Skin epidermis (tissue), 12 donors: ENCODE data around the gene TWF2.

ENCODE experiments used
- H3K27ac ChIP-seq, 21 experiments: fragments of 200-600 bp; sonication (generic) in 11 of 21; one replicate each; pipeline ENCODE4 v1.5.0; 2020; ENCODE audit warnings: mild to moderate bottlenecking in 3 of 21, inconsistent platforms in 2 of 21, moderate library complexity in 2 of 21
- H3K4me3 ChIP-seq, 7 experiments: fragments of 200-600 bp; sonication (generic) in 2 of 7; one replicate each; pipeline ENCODE4 v1.5.0; 2020; ENCODE audit warnings: inconsistent platforms in 2 of 7, mild to moderate bottlenecking in 2 of 7, moderate library complexity in 1 of 7

The TWF2 gene

GRCh38 chr3:52213901-52214300, 25.1 kb downstream of the TWF2 start:
- peak overlapping the region in 1 of 21 experiments; percentile 30 for H3K27ac ChIP-seq
- no peak overlapping the region for H3K4me3 ChIP-seq

- H3K4me3 ChIP-seq = no peak overlapping the region
Observed at GRCh38 chr3:52213005-52213404, 26.0 kb downstream of the TWF2 start.

DNA sequence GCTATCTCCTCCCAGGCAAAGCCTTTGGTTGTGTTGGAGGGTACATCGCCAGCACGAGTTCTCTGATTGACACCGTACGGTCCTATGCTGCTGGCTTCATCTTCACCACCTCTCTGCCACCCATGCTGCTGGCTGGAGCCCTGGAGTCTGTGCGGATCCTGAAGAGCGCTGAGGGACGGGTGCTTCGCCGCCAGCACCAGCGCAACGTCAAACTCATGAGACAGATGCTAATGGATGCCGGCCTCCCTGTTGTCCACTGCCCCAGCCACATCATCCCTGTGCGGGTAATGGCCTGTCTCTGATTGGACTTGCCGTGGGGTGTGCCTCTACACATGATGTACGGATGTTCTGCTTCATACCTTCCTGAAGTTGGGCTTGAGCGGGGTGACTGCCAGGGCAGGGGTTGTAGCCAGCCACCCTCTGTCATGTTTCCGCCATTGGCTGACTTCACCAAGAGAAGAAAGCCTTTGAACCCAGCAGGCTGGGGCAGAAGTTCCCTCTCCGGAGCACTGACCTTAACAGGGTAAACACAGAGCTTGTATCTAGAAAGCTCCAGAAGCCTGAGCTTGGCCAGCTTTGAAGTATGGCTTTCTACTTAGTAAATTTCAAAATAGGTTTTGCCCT, 27.6 kb downstream of the TWF2 start:
- Histone ChIP-seq H3K4me3 (no peak overlapping the region), H3K27ac (no peak overlapping the region)

More at GRCh38 chr3:52213005-52213404, 26.0 kb downstream of the TWF2 start:
- H3K27ac ChIP-seq = no peak overlapping the region

DNA sequence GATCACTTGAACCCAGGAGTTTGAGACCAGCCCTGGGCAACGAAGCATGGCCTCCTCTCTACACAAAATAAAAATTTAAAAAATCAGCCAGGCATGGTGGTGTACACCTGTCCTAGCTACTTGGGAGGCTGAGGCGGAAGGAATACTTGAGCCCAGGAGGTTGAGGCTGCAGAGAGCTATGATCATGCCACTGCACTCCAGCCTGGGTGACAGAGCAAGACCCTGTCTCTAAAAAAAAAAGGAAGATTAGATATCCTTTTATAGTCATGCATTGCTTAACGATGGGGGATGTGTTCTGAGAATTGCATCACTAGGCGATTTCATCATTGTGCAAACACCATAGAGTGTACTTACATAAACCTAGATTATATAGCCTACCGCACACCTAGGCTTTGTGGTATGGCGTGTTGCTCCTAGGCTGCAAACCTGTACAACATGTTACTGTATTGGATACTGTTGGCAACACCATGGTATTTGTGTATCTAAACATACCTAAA, 28.4 kb downstream of the TWF2 start:
- Histone ChIP-seq H3K27ac (no peak overlapping the region), H3K4me3 (no peak overlapping the region)

- Histone ChIP-seq H3K27ac (no peak overlapping the region), H3K4me3 (no peak overlapping the region)
Observed at GRCh38 chr3:52210037-52210436, 28.9 kb downstream of the TWF2 start.

DNA sequence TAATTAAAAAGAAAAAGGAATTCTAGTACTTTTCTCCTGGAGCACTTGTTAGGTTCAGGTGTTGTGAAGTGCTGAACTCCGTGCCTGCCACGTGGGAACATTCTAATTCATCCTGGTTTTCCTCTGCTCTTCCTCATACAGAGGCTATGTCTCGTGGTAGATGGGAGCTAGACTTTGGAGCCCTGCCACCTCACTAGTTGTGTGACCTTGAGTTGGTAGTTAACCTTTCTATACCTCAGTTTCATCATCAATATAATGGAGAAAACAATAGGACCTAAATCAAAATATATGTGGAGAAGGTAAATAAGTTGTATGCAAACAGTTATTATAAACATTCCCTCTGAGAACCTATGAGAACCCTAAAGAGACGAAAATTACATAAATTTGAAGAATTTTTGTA, 30.4 kb downstream of the TWF2 start:
- Histone ChIP-seq H3K4me3 (no peak overlapping the region), H3K27ac (peak overlapping the region in 1 of 21 experiments; percentile 29)

GRCh38 chr3:52205727-52206372, 33.1 kb downstream of the TWF2 start:
- H3K4me3 ChIP-seq = no peak overlapping the region
- H3K27ac ChIP-seq = no peak overlapping the region

DNA sequence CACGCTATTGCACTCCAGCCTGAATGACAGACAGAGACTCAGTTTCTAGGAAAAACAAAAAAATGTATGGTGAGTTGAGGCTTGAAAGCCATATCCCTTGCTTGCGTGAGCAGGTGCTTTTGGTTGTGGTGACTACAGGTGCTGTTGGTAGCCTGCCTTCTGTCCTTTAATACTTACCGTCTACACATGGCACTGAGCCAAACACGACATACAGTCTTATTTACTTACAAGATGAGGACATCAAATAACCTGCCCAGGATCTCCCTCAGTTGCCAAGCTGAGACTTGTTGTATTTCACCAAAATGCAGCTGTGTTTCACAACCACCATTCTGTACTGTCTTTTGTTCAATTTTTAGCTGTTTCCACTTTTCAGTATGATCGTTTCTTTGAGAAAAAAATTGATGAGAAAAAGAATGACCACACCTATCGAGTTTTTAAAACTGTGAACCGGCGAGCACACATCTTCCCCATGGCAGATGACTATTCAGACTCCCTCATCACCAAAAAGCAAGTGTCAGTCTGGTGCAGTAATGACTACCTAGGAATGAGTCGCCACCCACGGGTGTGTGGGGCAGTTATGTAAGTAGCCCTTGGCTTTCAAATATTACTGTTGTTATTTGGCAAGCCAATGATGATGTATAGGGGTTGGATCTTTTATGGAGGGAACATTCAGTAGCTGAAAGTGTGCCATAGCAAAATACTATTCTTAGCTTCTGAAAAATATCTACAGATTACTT, 34.5 kb downstream of the TWF2 start:
- no peak overlapping the region for H3K4me3 ChIP-seq
- peak overlapping the region in 1 of 21 experiments; percentile 15 for H3K27ac ChIP-seq

DNA sequence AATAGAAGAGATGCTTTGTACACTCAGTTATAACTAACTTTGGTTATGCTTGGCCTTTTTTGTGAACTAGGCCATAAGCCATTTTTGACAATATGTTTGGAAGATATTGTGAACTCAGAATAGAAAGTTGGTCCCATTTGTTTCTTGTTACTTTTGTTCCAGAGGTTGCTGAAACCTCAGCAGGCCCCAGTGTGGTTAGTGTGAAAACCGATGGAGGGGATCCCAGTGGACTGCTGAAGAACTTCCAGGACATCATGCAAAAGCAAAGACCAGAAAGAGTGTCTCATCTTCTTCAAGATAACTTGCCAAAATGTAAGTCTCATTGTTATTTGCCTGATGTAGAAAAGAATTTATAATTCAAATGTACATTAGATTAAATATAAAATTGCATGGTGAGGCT, 35.3 kb downstream of the TWF2 start:
- H3K27ac ChIP-seq = peak overlapping the region in 1 of 21 experiments; percentile 15
- no peak overlapping the region for H3K4me3 ChIP-seq

DNA sequence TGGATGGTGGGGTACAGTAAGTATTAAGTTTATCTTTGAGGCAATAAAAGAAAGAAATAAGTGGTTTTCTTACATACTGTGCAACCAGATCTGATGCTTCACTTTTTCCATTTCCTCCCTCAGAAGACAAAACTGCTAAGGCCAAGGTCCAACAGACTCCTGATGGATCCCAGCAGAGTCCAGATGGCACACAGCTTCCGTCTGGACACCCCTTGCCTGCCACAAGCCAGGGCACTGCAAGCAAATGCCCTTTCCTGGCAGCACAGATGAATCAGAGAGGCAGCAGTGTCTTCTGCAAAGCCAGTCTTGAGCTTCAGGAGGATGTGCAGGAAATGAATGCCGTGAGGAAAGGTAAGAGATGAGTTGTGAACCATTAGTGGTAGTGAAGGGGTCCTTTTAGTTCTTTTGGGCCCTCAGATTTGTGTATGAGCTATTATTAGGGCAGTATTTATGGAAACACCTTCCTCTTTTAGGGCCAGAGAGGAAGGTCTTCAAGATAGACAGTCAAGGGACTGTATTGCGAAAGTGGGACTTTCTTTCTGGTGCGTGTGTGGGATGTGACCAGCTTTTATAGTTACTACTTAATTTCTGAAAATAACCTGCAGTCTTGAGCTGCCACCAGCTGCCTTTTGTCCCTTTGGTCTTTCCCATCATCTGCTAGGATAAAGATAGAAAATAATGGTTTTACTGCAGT, 36.4 kb downstream of the TWF2 start:
- H3K27ac ChIP-seq = peak overlapping the region in 5 of 21 experiments; percentile 7 to 28 (median 19)

GRCh38 chr3:52200981-52201679, 37.8 kb downstream of the TWF2 start:
- Histone ChIP-seq H3K27ac (peak overlapping the region in 1 of 21 experiments; percentile 11), H3K4me3 (no peak overlapping the region)

More for the DNA sequence above, 36.4 kb downstream of the TWF2 start:
- H3K4me3 ChIP-seq = no peak overlapping the region

DNA sequence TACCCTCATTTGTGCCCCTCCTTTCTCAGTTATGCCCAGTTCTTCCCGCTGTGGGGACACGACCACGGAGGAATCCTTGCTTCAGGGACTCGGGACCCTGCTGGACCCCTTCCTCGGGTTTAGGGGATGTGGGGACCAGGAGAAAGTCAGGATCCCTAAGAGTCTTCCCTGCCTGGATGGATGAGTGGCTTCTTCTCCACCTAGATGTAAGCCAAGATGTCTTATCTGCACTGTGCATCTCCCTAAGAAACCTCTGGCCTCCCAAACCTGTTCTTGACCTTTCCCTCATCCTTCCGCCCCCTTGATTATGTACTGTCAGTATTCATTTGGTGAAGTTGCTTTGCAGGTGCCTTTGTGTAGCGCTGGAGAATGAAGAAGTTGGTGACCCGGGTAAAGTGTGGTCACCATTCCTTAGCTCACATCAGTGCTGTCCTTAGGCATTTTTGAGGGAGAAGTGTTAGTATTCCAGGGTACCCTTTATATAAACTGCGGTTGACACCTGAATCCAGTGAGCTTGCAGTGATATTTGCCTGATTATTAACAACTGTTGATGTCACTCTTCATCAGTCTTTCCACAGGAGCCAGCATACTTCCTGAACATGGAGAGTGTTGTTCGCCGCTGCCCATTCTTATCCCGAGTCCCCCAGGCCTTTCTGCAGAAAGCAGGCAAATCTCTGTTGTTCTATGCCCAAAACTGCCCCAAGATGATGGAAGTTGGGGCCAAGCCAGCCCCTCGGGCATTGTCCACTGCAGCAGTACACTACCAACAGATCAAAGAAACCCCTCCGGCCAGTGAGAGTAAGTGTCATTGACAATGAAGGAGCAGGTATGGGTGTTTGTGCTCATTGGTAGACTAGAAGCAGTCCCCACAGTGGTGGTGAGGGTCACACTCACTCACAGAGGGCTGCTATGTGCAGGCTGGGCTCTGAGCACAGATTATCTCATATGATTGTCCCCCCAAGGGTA, 40.0 kb downstream of the TWF2 start:
- peak overlapping the region; percentile 67 to 97 (median 91) for H3K27ac ChIP-seq
- peak overlapping the region; percentile 57 to 94 (median 71) for H3K4me3 ChIP-seq

GRCh38 chr3:52197842-52198625, 40.9 kb downstream of the TWF2 start, which contains the start of gene ALAS1:
Gene ALAS1 (plus strand): TSS chr3:52198160. CDS start chr3:52199242, 1,082 bp downstream.
- Histone ChIP-seq H3K27ac (peak within 1 kb of the TSS; percentile 67 to 97 (median 91)), H3K4me3 (peak within 1 kb of the TSS; percentile 57 to 94 (median 71))

- Histone ChIP-seq H3K4me3 (peak overlapping the region; percentile 57 to 94 (median 71)), H3K27ac (peak overlapping the region in 19 of 21 experiments; percentile 67 to 97 (median 92))
Observed at GRCh38 chr3:52197499-52197841, 41.5 kb downstream of the TWF2 start.

- H3K27ac ChIP-seq = peak overlapping the region in 18 of 21 experiments; percentile 60 to 97 (median 92)
- H3K4me3 ChIP-seq = no peak overlapping the region
Observed at GRCh38 chr3:52196977-52197376, 42.0 kb downstream of the TWF2 start.

GRCh38 chr3:52195823-52196331, 43.1 kb downstream of the TWF2 start:
- no peak overlapping the region for H3K4me3 ChIP-seq

GRCh38 chr3:52195291-52195597, 43.7 kb downstream of the TWF2 start:
- H3K4me3 ChIP-seq = no peak overlapping the region
- H3K27ac ChIP-seq = peak overlapping the region in 11 of 21 experiments; percentile 13 to 97 (median 94)

More at GRCh38 chr3:52195823-52196331, 43.1 kb downstream of the TWF2 start:
- H3K27ac ChIP-seq = peak overlapping the region in 18 of 21 experiments; percentile 46 to 97 (median 92)
